Ammon's horn (tissue), 1 donor: Measurements from ENCODE around the gene ARHGEF3.

Experiments used
- DNase-seq: peaks from one replicate; pipeline ENCODE4 v3.0.0-alpha.2; 2016; ENCODE audit warnings: low spot score

The ARHGEF3 gene

GRCh38 chr3:56795097-56795828, 6.5 kb downstream of the ARHGEF3 start:
- DNase-seq, result no peak

GRCh38 chr3:56792193-56792592, 9.6 kb downstream of the ARHGEF3 start:
- no peak for DNase-seq

GRCh38 chr3:56790016-56790821, 11.5 kb downstream of the ARHGEF3 start:
- DNase-seq, result no peak

DNA sequence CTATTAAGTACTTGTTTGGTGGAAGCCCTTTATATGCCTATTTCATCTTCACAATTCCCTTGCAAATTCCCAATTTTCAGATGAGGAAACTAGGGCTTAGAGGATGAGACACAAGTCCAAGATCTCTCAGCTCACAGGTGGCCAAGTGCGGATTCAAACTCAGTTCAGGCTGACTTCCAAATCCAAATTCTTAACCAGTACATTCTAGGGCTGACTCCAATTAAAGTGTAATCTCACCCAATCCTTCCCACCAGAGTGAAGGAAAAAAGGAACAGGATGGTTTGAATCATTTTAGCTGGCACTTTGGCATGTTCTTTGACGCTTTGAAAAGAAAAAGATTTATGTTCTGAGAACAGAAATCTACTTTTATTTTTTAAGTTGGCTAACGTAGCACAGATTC, 12.7 kb downstream of the ARHGEF3 start:
- DNase-seq, result no peak

DNA sequence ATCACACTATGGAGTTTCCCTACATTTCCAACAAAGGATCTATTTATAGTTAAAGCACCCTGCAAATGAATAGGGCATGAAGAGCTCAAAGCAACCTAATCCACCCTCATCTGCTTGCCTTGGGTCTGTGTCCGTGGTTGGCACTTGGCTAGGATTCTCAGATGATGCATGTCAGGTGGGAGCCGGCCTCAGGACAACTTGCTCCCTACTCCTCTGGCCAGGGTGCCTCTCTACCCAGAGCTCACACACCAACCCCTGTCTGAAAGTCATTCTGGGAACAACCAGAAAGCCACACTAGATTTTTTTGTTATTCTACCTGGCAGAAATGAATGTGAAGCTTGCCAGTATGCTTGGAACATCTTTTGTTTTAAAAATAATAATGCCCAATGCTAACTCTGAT, 13.2 kb downstream of the ARHGEF3 start:
- no peak for DNase-seq

DNA sequence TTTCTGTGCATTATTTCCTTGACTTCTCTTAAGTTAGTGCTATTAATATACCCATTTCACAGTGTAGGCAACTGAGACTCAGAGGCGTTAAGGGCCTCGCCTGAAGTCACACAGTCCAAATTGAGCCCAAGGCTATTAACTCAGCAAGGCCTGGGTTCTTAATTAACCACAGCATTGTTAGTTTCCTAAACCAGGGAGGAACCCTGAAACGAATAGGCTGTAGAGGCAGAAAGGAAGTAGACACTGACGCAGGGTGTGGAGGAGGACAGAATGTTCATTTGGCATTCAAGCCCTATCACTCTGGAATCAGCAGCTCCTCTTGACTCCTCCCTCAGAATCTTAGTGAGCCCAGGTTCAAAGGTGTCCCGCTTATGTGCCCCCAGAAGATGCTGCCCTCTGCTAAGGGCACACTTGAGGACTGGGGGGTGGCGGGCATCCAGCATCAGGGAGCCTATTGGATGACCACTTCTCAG, 13.9 kb downstream of the ARHGEF3 start:
- no peak for DNase-seq

DNA sequence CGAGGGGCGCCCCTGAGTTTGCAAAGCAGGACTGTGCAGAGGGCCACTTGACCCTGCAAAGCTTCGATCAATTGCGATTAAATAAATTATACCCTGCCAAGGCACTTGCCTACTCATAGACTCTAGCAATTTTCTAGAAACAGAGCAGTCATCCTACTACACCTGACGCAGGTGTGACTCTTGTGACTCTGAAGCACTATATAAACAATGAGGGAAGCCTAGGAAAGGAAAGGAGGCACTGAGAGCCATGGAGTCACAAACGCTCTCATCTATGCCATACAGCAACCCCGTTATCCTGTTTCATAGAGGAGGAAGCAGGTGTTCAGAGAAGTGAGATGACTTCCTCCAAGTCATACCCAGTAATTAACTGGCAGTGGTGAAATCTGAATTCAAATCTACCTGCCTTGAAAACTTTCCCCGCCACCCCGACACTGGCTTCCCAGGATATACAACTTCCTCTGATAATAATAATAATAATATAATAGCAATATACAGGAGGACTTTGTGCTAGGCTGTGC, 14.4 kb downstream of the ARHGEF3 start:
- DNase-seq, result no peak

- DNase-seq, result no peak
These were observed 16.2 kb downstream of the ARHGEF3 start for GRCh38 chr3:56785499-56785898.

DNA sequence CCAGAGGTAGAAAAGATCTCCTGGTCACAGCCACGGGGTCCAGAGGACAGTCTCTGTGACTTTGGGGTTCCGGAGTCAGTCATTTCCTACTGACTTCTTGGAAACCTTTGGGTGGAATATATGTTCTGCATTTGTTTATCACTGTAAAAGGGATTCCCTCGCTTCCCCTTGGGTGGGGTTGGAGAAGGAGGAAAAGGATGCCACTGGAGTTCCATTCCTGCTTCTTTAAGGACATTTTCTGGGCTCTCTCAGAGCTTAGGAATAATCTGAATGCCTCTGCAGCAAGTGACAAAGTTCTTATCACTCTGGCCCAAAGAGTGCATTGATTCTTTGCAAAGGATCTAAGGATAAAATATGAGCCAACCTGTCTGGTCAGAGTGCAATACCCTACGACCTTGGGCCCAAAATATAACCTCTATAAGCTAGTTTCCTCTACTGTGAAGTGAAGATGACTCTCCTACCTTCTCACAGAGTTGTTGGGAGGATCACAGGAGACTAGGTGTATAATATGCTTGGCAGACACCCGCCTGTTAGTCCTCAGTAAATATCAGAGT, 17.2 kb downstream of the ARHGEF3 start:
- DNase-seq, result no peak

- peak; percentile 81 for DNase-seq
These were observed 17.9 kb downstream of the ARHGEF3 start for GRCh38 chr3:56783644-56784447.

GRCh38 chr3:56782906-56783305, 18.8 kb downstream of the ARHGEF3 start:
- DNase-seq, result no peak

DNA sequence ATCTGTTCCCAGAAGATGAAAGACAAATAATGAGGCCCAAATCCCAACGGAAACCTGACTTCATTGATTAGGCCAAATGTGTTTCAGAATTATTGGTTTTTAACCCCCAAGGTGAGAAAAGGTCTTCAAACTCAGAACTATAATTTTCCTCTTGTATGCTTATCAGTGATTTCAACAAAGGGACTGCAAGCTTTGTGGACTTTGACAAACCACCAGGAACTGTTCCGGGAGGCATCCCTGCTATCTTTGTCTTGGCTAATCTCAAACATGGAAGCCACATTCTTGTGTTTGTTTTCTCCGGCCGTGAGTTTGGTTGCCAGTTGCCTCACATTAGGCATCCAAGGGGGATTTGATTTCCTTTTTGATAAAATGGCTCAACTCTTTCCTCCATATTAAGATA, 19.5 kb downstream of the ARHGEF3 start:
- DNase-seq, result no peak

DNA sequence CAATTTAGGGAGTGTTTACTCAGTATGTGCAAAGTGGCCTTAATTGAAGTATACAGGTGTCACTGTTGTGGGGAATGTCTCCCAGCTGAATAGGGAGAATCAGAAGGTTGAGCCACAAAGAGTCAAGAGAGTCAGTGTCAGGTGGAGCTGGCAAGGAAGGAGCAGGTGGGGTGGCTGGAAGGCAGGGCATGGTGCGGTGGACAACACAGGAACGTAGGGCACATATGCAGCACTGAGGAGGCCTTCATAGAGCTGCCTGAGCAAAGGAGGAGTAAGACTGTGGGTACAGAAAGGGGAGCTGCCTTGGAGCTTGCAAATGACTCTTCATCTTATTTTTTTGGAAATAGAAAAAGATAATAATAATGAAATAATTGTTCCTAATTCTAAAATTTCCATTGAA, 20.0 kb downstream of the ARHGEF3 start:
- no peak for DNase-seq

DNA sequence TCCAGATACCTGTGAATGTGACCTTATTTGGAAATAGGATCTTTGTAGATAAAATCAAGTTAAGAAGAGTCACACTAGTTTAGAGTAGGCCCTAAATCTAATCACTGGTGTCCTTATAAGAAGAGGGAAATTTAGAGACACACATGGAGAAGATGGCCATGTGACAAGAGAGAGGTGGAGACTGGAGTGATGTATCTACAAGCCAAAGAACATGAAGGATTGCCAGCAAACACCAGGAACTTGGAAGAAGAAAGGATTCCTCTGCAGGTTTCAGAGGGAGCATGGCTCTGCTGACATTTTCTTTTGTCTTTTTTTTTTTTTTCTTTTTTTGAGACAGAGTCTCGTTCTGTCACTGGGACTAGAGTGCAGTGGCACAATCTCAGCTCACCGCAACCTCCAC, 20.8 kb downstream of the ARHGEF3 start:
- no peak for DNase-seq

- DNase-seq, result no peak
These were observed 22.9 kb downstream of the ARHGEF3 start for GRCh38 chr3:56778893-56779292.

- DNase-seq, result no peak
These were observed 25.2 kb downstream of the ARHGEF3 start for GRCh38 chr3:56776556-56776950.

GRCh38 chr3:56775838-56776555, 25.8 kb downstream of the ARHGEF3 start:
- peak; percentile 52 for DNase-seq

- DNase-seq, result no peak
These were observed 26.3 kb downstream of the ARHGEF3 start for GRCh38 chr3:56775445-56775837.

GRCh38 chr3:56773986-56774385, 27.8 kb downstream of the ARHGEF3 start:
- no peak for DNase-seq

- no peak for DNase-seq
These were observed 28.5 kb downstream of the ARHGEF3 start for GRCh38 chr3:56772952-56773938.
